SH-SY5Y (cell line): ENCODE measurements around the gene TENT4A.

ENCODE experiments used
- GATA2 ChIP-seq: IDR thresholded peaks from 2 replicates; pipeline ENCODE4 v1.6.1; 2011; ENCODE audit warnings: mild to moderate bottlenecking, low read depth, low read length
- GATA3 ChIP-seq: IDR thresholded peaks from 2 replicates; pipeline ENCODE4 v1.6.1; 2011; ENCODE audit warnings: low read depth, mild to moderate bottlenecking, low read length, moderate library complexity

DNA sequence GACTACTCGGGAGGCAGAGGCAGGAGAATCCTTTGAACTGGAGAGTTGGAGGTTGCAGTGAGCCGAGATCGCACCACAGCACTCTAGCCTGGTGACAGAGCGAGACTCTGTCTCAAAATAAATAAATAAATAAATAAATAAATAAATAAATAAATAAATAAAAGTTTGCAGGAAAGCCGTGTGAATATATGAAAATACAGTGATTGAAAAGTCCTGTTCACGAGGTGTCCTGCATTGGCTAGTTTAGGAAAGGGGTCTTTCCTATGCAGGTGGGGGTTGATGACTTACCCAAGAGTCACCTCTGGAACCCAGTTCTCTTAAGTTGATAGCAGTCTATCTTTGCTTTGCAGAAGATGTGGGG lies 7.3 kb downstream of the TENT4A start:
- no peak for TF ChIP-seq GATA2
- TF ChIP-seq GATA3: no peak
